ENCODE data around the gene GAB1.

DNA sequence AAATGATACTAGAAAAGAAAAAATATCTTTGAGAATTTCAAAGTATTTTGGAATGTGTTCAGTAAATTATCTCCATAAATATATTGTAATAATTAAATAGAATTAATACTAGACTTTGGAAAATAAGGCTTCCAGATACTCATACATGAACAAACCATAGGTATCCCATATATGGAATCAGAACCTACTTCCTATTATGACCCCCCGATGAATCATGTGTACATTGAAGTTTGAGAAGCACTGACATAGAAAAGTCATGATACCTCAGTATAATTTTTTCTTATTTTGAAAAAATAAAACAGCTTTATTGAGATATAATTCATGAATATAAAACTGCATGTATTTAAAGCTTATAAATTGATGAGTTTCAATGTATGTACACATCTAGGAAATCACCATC, 149.6 kb downstream of the GAB1 start:
- TF ChIP-seq, protein P1, sequence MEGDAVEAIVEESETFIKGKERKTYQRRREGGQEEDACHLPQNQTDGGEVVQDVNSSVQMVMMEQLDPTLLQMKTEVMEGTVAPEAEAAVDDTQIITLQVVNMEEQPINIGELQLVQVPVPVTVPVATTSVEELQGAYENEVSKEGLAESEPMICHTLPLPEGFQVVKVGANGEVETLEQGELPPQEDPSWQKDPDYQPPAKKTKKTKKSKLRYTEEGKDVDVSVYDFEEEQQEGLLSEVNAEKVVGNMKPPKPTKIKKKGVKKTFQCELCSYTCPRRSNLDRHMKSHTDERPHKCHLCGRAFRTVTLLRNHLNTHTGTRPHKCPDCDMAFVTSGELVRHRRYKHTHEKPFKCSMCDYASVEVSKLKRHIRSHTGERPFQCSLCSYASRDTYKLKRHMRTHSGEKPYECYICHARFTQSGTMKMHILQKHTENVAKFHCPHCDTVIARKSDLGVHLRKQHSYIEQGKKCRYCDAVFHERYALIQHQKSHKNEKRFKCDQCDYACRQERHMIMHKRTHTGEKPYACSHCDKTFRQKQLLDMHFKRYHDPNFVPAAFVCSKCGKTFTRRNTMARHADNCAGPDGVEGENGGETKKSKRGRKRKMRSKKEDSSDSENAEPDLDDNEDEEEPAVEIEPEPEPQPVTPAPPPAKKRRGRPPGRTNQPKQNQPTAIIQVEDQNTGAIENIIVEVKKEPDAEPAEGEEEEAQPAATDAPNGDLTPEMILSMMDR (IDR thresholded peaks at IDR 0.05) = no peak
- no peak for TF ChIP-seq POLR2A (IDR thresholded peaks at IDR 0.05)
